GM19035 (cell line): ENCODE results near the gene CSNK1G1.
"Not testable (repeated sequence)": the region's sequence is repeated elsewhere in the genome, so short reads cannot be mapped to it uniquely, and the experiment has no call there.

Experiments used
- ATAC-seq: cut with Tn5 transposase; IDR thresholded peaks from one replicate; pipeline ENCODE4 v1.9.1; 2021; ENCODE audit not compliant: unreplicated experiment

The CSNK1G1 gene

DNA sequence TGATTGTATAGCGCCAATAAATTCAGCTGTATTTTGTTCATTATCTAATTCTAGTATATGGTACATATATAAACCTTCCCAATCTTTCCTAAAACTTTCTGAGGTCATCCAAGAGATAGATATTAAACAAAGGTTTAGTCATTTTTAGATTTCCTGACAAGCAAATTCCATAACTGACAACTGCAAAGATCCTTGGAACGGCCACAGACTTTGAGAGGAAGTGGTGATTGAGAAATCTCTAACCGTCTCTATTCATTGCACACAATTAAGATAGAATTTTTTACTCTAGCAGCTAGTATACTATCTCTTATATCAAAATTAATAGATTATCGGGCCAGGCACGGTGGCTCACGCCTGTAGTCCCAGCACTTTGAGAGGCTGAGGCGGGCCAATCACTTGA, 4.7 kb downstream of the CSNK1G1 start:
- no peak for ATAC-seq

DNA sequence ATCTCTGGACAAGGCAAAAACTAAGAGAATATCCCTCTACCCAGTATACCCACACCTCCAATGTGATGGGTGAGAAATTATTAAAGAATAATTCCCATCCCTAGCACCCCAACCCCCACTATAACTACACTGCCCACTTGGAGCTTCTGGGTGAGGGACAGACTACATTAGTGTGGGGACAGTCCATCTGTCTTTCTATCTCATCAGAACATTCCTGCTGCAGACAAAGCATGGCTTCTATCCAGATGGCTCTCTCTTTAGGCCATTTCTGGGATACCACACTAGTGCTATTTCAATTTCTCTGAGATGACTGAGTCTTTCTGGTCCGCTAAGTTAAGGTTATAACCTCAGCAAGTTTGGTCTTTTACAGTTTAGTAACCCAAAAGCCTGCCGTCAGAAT, 6.6 kb downstream of the CSNK1G1 start:
- no peak for ATAC-seq

- no peak for ATAC-seq
Observed at GRCh38 chr15:64348455-64348854, 7.5 kb downstream of the CSNK1G1 start.

DNA sequence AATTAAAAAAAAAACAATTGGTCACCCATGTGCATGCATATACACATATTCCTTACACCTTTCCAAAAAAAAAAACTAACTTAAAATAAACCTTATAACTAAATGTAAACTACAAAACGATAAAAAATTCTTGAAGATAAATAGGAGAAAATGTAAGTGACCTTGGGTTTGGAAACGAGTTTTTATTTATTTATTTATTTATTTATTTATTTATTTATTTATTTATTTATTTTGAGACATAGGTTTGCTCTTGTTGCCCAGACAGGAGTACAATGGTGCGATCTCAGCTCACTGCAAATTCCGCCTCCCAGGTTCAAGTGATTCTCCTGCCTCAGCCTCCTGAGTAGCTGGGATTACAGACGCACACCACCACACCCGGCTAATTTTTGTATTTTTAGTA, 9.7 kb downstream of the CSNK1G1 start:
- ATAC-seq: not testable (repeated sequence)

- ATAC-seq: no peak
Observed at GRCh38 chr15:64344651-64345294, 11.2 kb downstream of the CSNK1G1 start.

- ATAC-seq: no peak
Observed at GRCh38 chr15:64343841-64344240, 12.1 kb downstream of the CSNK1G1 start.

GRCh38 chr15:64343222-64343621, 12.8 kb downstream of the CSNK1G1 start:
- ATAC-seq: no peak

GRCh38 chr15:64341961-64342360, 14.0 kb downstream of the CSNK1G1 start:
- no peak for ATAC-seq

GRCh38 chr15:64340355-64340754, 15.6 kb downstream of the CSNK1G1 start:
- ATAC-seq: no peak

DNA sequence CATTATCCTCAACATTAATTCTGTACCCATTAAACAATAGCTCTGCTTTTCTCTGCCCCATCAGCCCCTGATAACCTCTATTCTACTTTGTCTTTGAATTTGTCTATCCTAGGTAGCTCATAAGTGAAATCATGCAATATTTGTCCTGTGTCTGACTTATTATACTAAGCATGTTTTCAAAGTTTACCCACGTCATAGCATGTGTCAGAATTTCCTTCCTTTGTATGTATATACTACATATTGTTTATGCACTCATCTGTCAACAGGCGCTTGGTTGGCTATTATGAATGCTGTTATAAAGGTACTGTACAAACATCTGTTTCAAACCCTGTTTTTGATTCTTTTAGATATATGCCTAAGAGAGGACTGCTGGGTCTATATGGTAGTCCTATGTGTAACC, 18.2 kb downstream of the CSNK1G1 start:
- ATAC-seq: no peak

- no peak for ATAC-seq
Observed at GRCh38 chr15:64333986-64334929, 21.7 kb downstream of the CSNK1G1 start.

GRCh38 chr15:64333516-64333915, 22.5 kb downstream of the CSNK1G1 start:
- no peak for ATAC-seq

DNA sequence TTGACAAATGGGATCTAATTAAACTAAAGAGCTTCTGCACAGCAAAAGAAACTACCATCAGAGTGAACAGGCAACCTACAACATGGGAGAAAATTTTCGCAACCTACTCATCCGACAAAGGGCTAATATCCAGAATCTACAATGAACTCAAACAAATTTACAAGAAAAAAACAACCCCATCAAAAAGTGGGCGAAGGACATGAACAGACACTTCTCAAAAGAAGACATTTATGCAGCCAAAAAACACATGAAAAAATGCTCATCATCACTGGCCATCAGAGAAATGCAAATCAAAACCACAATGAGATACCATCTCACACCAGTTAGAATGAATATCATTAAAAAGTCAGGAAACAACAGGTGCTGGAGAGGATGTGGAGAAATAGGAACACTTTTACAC, 24.3 kb downstream of the CSNK1G1 start:
- ATAC-seq: not testable (repeated sequence)

GRCh38 chr15:64326975-64327374, 29.0 kb downstream of the CSNK1G1 start:
- not testable (repeated sequence) for ATAC-seq

- not testable (repeated sequence) for ATAC-seq
Observed at GRCh38 chr15:64326458-64326857, 29.5 kb downstream of the CSNK1G1 start.

- ATAC-seq: no peak
Observed at GRCh38 chr15:64324165-64324877, 31.7 kb downstream of the CSNK1G1 start.

- no peak for ATAC-seq
Observed at GRCh38 chr15:64315216-64315615, 40.8 kb downstream of the CSNK1G1 start.

GRCh38 chr15:64314456-64314855, 41.5 kb downstream of the CSNK1G1 start:
- no peak for ATAC-seq

DNA sequence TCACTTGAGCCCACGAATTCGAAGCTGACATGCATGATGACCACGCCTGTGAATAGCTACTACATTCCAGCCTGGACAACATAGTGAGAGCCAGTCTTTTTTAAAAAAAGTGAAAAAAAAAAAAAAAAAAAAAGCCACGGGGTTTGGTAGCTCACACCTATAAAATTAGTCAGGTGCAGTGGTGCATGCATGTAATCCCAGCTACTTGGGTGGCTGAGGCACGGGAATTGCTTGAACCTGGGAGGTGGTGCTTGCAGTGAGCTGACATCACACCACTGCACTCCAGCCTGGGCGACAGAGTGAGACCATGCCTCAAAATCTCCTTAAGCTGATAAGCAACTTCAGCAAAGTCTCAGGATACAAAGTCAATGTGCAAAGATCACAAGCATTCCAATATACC, 44.4 kb downstream of the CSNK1G1 start:
- ATAC-seq: no peak

DNA sequence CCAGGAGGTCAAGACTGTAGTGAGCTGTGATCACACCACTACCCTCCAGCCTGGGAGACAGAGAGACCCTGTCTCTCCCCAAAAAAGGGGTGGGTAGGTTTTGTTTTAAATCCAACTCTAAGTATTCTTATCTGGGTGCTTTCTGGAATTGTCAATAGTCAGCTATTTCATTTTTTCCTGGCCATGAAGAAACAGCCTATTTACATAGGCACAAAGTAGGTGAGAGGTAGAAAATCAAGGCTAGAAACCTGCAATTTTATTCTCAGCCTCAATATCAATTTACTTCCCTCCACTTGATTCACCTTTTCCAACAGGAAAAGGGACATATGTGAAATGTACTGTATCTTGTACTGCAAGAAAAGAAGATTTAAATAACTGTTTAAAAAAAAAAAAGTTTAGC, 45.9 kb downstream of the CSNK1G1 start:
- no peak for ATAC-seq

DNA sequence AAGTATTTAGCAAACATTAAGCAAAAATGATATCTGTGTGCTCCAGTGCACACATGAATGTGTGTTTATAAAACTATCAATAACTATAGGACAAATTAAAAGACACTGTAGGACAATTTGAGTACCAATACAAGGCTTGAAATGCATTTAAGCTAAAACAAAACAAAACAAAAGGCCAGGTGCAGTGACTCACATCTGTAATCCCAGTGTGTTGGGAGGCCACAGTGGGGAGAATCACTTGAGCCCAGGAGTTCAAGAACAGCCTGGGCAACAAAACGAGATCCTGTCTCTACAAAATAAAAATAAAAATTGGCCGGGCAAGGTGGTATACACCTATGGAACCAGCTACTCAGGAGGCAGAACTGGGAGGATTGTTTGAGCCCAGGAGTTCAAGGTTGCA, 50.7 kb downstream of the CSNK1G1 start:
- no peak for ATAC-seq

GRCh38 chr15:64289550-64289949, 66.4 kb downstream of the CSNK1G1 start:
- no peak for ATAC-seq
